ENCODE measurements around the gene LLPH.

Gene LLPH

DNA sequence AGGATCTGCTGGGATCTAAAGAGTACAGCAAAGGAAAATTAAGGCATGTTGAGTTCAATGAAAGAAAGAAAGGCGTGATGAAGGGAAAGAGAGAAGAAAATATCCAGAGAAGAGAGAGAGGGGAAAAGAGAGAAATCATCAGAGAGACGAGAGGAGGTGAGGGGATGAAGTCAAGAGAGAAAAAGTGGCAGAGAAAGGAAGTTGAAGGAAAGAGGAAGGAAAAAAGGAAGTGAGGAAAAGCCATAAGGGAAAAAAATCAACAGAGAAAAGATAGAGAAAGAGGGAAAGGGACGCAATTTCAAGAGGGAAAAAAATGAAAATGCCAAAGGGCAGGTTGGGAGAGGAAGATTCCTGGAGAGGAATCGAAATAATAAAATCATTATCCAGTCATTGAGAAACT, 40.4 kb downstream of the LLPH start:
- no peak for DNase-seq (ENCODE audit: low read depth)

DNA sequence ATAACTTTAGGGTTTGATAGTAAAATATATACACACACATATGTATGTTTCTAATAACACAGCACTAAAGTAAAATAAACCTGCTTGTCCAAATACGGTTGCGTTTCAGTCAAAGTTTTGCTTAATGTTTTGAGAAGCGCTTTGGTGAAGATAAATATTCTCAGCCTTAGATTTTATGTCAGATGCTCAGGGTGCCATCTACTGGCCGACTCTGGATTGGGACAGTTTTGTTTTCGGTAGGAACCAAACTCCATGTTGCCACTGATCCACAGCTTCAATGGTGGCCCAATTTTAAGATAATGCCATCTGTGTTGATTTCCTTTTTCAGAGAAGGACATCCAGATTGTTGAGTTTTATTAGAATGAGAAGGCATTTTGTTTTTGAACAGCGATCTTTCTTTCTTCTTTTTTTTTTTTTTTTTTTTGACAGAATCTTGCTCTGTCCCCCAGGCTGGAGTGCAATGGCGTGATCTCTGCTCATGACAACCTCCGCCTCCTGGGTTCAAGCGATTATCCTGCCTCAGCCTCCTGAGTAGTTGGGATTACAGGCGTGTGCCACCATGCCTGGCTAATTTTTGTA, 43.1 kb downstream of the LLPH start:
- DNase-seq (ENCODE audit: low read depth), result peak; percentile 7

DNA sequence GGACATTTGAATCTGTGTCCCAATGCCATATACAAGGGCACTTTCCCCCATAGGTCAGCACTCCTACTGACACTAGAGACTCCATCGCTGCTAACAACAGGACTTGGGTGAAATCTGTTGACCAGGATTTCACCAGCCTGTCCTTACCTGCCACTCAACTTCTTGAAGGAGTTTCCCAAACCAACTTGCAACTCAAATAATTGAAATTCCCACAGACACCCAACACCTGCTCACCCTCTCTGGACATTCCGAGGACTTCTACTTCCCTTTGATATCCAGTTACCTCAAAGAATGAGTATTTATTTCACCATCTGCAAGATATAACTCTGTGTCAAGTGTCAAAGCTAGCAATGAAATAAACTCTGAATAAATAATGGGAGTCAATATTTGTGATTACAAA, 44.6 kb downstream of the LLPH start:
- no peak for DNase-seq (ENCODE audit: low read depth)

DNA sequence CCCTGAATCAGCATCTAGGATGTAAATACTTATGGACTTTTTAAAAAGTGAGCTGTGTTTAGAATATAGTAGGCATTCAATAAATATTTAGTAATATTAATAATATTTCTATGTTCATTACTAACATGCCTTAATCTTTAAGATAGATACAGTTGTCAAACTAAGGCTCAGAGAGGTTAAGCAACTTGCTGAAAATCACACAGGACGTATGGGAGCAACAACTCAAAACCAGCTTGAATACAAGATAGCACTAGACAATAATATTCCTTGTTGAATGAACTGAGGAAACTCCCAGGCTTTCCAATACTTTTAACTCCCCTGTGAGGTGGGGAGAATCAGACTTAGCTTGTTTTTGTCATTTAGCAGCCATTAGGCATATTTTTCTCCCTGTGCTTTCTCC, 45.3 kb downstream of the LLPH start:
- DNase-seq (ENCODE audit: low read depth), result no peak

DNA sequence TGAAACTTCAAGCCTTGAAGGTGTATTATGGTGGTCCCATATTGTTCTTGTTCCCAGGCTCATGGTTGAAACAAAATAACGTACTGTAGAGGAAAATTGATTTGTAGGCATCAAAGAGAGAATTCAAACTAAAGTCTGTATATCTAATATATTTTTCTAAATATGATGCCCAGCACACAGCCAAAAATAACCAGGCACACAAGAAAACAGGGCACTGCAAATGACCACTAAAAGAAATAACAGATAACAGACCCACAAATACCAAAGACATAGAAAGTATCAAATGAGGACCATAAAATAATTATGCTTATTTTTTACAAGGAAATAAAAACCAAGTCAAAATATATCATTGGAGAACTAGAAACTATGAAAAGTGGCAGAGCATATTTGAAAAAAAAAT, 46.8 kb downstream of the LLPH start:
- no peak for DNase-seq (ENCODE audit: low read depth)

DNA sequence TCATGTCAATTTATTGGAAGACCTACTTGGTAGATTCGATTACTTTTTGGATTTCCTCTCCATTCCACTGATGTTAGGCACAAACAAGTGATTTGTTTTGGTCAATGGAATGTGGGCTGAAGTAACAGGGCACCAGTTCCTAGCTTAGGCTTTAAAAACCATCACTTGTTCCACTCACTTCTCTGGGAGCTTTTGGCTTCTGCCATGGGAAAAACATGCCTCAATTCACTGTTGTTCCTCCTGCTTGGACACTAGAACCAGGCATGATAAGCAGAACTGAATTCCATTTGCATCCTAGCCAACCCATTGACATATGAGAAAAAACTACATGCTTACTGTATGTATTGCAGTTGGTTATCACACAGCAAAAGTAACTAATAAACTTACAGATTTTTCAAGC, 47.8 kb downstream of the LLPH start:
- DNase-seq (ENCODE audit: low read depth), result no peak

DNA sequence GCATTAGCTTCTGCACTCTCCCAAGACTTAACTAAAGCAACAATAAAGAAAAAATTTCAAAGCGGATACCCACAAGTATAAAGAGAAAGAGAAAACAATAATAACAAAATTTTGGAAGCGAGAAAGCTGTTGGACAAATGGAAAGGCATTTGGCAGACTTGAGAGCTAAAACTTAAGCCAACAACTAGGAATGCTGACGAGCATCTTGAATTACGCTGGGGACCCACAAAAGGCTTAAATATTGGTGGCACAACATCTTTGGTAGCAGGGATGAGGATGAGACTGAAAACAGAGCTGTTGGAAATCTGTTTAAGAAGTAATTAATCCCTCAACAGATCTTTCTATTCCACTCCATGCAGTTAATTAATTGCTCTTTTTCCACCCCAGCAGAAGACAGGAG, 49.8 kb downstream of the LLPH start:
- no peak for DNase-seq (ENCODE audit: low read depth)

DNA sequence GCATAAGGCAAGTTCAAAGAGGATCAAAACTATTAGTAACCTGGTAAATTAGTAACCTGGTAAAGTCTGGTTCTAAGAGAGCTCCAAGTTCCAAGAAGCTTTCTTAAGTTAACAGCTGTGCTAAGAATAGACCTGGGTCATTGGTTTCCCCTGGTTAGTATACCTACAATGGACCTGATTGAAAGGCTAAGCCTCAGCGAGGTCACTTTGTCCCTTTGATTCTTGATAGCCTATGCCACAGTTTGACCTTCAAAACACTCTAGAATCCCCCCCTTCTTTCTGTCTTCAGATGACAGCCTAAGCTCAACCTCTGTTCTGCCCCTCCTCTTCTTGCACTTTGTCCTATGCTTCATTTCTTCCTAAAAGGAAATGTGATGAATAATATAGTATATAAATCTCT, 53.0 kb downstream of the LLPH start:
- DNase-seq (ENCODE audit: low read depth), result no peak

DNA sequence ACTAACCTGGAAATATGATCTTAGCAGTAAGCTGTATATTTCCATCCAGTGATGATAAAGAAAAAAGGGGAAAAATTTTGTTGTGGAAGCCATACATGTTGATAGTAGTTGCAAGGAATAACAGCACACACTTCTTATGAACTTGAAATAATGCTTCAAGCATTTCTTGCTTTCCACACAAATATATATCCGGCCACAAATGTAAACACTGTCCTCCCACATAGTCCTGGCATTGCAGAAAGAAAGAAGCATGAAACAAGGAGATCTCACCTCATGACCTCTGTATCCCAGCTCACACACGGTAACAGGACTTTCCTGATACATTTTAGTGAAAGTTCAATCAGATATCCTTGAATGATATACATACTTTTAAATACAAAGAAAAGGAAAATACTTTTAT, 56.0 kb downstream of the LLPH start:
- no peak for DNase-seq (ENCODE audit: low read depth)

DNA sequence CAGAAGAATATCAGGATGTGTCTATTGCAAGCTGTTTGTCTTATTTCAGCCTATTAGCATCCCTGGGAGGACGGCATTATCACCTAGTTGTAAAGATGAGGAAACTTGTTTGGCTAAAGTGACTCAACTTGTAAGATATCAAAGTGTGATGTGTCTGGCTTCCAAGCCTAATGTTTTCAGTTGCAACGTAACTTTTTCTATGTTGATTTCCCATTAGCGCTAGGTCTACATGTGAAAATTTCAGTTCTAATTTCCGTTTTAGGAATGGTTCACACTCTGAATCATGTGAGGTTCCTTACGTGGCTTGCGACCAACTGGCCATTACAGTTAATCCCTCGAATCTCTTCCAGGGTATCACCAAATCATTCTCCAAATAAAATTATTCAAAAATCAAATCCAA, 58.0 kb downstream of the LLPH start:
- DNase-seq (ENCODE audit: low read depth), result no peak

DNA sequence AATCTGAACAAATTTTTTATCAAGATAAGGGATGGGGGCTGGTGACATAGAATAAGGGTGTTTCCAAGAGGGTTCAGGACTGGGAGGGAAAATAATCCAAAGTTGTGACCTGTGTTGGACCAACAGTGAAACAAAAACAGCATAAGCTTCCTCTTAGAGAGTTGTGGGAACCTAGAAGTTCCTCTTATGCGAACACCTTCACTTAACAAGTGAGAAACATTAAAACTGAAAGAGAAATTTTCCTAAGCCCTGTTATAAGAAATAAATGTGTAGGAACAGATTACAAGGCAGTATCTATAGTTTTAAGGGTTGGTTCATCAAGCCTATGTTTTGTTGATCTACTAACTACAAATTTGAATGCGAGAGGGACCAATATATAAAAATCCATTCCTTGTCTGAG, 58.4 kb downstream of the LLPH start:
- no peak for DNase-seq (ENCODE audit: low read depth)

DNA sequence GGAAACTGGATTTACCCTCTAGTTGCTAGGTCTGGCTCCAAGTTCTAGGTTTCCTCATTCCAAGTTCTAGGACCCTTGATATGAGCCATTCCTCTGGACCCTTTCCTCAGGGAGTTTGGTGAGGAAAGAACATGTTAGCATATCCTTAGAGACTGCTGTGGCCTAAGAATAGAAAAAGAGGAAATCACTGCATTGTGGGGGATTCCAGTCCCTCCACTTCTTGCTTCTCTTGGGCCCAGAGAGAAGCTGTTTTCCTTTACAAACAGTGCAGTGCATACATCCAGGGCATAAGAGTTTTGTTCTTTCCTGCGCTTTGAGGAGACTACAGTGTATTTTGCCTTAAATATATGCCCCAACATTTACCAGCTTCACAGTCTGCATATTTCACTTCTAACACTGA, 59.0 kb downstream of the LLPH start:
- no peak for DNase-seq (ENCODE audit: low read depth)

DNA sequence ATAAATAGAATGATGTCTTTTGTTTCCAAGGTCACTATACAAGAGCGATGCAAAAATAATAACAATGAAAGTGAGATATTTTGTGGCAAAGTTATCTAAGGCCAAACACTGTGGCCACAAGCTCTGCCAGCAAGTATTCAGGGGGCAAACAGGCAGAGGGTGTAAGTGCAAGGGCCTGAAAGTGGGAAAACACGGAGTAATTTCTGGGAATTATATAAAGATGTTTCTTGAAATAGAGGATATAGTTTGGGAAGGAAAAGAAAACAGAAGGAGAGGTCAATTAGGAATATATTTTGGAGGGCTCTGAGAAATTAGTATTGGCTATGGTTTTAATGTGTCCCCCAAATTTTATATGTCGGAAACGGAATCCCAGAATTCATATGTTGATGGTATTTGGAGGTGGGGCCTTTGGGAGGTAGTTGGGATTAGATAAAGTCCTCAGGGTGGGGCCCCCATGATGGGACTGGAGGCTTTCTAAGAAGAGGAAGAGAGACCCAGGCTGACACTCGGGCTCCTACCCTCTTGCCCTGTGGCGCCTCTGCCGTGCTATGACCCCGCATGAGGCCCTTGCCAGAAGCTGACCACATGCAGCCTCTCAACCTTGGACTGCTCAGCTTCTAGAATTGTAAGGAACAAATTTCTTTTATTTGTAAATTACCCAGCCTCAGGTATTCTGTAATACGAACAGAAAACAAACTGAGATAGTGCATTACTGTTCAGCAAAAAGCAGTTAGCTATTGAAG, 60.0 kb downstream of the LLPH start:
- no peak for DNase-seq (ENCODE audit: low read depth)

DNA sequence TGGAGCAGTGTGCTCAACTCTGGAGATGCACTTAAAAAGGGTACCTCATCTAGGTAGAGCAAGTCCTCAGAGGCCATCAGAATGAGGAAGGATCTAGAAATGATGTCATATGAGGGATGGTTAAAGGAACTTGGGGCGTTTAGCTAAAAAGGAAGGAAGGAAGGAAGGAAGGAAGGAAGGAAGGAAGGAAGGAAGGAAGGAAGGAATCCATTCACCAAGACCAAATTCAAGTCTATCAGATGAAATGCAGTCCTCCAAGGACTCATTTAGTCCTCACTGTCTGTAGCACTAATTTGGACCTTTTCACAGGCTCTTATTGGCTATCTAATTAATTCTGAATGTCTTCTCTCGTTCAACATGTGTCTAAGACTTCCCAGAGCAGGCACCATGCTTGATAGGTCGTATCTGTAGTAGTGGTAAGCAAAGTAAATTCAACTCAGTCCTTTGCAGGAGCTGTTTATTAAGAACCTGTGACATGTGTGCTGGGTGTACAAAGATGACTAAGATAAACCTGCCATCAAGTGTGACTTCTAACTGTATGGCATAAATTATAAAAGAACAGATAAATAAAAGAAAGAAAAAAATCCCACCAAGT, 63.5 kb downstream of the LLPH start:
- DNase-seq (ENCODE audit: low read depth), result no peak

All from stimulated activated CD4-positive, alpha-beta T cell treated with anti-CD3 and anti-CD28 coated beads, Interleukin-2, amount 100 ng/mL, for 4 hours (primary cell).